ENCODE data around the gene OSR1. TPM values are rescaled to one million over a fixed set of nuclear protein-coding genes. Genes with fewer than 3 reads are reported as not detected.
"Not testable (repeated sequence)": the region's sequence is repeated elsewhere in the genome, so short reads cannot be mapped to it uniquely, and the experiment has no call there.

The OSR1 gene
- total RNA-seq (2014; rRNA removed; shearing (Covaris generic)), result not detected in 2 replicates
- polyA plus RNA-seq (2015; cell fraction: cytosol; rRNA removed), result not detected in 2 replicates
- polyA plus RNA-seq (2015; cell fraction: nucleus; rRNA removed), result 0.36 TPM in 1 of 2 replicates, not detected in the other

DNA sequence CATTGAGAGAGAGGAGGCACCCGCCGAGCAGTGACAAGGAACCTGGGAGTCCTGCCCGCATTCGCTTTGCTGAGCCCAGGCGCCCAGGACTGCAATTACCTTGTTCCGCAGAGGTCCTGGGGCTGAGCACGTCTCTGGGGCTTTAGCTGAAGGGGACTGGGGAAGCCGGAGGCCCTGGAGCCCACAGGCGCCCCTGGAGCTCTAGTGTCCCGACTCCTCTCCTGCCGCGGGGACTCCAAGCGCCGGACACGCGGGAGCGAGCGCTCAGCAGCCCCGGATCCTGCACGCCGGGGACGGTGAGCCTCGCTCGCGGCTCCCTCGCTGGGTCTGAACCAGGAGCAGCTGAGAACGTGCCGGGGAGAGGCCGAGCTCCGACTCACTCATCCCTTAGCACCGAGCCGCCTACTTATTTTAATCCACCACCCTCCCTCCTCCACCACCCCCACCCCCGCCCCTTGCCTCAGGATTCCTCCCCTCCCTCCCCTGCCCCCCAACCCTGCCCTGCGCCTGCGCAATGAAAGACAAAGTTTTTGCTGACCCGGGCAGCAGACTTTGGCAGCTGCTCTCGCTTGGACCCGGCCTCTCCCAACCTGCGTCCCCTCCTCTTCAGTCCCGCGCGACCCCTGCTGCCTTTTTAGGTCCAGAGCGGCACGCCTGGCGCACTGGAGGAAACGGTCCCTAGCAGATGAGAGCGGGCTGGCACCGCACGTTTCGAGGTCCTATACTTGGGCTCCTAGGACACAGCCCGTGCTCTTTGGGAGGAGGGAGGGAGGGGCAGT, at the start of gene OSR1:
Gene OSR1 (minus strand): TSS at position 382 of the 779 bp plus-strand sequence. CDS start 4,818 bp downstream, outside the sequence.
- DNase-seq (ENCODE audit: low read depth), result no peak

DNA sequence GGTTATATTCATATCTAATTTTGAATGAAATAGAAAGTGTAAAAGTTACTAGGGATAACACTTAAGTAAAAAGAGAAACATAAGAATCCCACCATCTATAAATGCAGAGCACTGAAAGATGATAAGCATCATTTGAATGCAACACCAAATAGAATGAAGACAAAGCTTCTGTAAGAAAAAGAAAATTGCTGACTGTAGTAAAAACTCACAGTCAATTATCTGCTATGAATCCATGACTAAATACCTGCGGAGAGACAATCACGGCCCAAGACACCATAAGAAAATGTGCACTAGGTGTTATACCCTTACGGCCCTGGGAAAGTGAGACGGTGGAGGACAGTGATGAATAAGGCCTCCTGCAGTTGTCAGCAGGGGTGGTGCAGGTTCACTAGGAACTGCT, 45.4 kb upstream of the OSR1 start:
- DNase-seq (ENCODE audit: low read depth), result no peak

DNA sequence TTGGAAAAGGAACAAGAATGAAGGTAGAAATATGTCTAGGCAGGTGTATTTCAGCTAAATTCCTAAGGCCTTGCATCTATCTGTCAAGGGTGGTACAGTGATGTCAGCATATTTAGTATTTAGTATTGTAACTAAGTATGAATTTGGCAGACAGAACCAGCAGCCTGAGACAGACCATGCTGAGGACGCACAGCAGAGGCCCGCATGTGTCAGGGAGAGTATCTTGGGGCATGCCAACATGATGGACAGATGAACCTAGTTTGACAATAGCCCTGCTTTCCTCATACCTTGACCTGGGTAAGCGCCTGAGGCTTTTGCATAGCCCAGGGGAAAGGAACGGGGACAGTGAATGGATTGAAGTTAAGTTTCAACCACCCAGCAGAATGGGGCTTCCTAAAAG, 33.8 kb upstream of the OSR1 start:
- DNase-seq (ENCODE audit: low read depth), result no peak

DNA sequence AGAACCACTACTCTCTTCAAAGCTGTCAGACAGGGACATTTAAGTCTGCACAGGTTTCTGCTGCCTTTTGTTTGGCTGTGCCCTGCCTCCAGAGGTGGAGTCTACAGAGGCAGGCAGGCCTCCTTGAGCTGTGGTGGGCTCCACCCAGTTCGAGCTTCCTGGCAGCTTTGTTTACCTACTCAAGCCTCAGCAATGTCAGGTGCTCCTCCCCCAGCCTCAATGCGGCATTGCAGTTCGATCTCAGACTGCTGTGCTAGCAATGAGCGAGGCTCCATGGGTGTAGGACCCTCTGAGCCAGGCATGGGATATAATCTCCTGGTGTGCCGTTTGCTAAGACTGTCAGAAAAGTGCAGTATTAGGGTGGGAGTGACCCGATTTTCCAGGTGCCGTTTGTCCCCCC, 31.0 kb upstream of the OSR1 start:
- DNase-seq (ENCODE audit: low read depth), result not testable (repeated sequence)

DNA sequence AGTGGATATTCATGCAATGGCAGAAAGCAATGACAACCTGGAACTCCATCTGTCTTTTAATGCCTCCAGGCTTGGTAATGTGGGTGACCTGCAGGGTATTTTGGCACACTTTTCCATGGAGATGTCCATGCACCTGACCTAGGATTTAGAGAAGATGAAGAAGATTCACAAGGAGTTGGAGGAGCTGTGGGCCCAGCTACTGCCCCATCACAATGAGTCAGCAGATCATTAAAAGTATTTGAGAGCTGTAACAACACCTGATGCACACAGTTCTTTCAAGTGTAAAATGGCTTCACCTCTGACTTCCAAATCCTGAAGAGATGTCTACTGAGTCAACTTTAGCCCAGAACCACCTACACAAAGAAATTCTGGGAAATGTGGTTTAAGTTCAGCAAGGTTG, 22.1 kb upstream of the OSR1 start:
- DNase-seq (ENCODE audit: low read depth), result no peak

DNA sequence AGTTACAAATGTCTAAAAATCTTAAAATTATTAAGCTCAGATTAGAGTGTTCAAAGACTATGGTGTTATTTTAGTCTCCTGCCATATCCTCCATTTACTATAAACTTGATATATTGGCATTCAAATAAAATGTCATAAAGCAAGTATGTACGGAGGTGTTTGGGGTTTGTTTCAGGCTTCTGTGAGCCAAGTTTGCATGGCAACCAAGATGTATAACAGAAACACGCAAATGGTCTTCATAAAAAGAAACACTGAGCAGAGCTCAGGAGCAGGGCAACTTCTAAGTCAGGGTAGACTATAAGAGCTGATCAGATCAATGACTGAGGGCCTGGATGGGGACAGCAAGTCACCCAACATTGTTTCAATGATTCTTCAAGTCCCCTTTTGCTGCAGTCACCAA, 20.5 kb upstream of the OSR1 start:
- DNase-seq (ENCODE audit: low read depth), result no peak

DNA sequence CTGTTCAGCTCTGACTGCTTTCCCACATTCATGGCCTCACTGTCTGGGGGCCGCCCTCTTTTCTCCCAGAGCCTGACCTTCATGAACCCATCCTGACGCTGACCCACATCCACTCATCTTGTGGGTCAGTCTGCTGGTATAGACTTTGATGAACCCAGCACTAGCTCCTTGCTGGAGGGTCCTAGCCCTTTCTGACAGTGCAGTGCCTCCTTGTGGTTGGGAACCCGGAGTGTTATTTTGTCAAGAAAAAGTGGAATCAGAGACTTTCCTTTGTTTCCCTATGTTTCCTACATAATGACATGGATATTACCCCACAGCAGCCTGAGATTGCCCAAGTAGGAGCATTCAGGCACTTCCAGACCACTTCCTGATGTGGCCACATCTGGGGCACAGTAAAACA, 19.3 kb upstream of the OSR1 start:
- no peak for DNase-seq (ENCODE audit: low read depth)

DNA sequence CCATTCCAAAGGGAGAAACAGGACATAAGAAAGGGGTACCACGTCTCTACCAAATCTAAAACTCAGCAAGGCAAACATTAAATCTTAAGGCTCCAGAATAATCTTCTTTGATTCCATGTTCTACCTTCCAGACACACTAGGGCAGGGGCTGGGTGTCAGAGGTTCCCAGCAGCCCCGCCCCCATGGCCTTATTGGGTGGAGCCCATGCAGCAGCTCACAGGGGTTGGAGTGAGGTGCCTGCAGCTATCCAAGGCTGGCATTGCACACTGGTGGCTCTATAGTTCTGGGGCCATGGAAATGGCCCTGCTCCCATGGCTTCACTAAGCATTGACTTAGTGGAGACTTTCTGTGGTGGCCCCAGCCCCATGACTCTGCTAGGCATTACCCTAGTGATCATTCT, 14.9 kb upstream of the OSR1 start:
- DNase-seq (ENCODE audit: low read depth), result no peak

DNA sequence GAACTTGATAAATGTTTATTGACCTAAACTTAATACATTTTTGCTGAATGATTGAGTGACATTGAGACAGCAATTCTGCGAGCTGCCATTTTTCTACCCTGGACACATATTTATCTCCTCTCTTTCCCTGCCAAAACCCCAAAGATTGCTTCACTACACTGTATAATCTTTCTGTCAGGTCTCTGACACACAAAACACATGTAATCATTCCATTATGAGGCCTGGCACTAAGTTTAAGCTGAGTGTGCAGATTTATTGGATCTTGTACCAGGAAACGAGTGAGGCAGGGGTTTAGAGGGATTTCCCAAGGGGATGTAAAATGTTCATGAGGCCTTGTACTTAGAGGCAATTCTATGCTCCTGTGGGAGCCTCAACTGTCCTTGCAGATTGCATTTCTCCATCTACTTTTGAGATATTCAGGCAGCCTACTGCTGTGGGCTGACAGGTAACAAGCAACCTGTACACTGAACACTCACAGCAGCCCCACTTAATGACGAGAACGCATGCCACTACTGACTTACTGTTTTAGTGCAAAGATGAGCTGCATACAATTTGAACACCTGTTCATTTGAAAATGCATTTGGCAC, 13.7 kb upstream of the OSR1 start:
- no peak for DNase-seq (ENCODE audit: low read depth)

DNA sequence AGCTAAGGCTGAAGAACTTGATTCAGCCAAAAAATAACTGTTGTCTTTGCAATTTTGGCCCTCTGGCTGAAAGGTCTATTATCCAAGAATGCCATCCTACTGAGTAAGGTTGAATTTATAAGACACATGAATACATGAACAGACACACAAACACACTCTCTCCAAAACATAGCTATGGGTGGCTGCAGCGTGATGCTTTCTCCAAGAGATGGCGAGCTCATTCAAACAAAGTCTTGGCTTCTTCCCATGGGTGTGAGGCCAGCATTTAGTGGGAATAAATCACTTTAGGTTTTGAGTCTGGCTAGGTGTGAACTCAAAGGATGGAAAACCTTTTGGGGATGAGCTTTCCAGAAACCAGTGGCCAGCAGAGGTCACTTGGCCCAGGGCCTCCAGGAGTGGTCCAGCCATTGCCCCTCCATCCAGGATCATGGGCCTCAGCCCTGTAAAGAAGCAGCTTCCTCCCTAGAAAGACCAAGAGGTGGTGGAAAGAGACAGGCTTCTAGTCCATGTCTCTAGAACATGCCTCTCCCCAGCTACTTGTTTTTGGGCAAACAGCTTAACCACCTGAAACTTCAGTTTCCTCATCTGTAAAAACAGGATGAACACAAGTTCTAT, 11.0 kb upstream of the OSR1 start:
- peak; percentile 44 for DNase-seq (ENCODE audit: low read depth)

DNA sequence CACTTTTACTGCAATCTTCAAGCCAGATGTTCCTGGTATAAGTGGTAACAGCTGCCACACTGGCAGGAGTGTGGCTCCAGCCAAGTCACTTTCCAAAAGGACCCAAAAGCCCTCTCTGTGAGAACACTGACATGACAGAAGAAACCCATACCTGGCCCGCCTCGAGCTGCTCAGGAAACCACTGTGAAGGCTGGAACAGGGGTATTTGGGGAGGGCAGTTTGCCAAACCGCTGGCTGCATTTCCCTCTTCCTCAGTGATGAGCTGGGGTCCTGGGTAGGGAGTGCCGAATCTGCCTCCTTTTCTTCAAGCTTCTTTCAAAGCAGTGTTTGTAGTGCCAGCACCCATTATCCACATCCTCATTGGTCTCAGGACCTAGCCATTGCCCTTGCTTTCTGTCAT, 10.3 kb upstream of the OSR1 start:
- DNase-seq (ENCODE audit: low read depth), result no peak

DNA sequence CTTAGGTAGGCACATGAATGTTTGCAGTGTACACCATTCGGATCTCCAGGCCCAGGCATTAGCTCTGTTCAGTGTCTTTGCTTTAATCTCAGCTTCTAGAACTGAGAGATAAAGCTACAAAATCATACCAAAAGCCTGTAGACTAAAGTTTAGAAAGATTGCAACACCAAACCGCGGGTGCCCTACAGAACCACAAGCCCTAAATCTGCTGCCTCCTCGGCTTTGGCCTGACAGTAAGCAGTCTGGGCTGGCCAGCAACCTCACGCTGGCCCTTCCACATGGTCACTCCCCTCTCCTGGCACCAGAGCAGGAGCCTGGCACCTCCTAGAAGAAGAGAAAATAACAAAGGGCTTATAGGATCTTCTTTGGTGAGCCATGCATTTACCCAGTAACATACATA, 8.9 kb upstream of the OSR1 start:
- DNase-seq (ENCODE audit: low read depth), result no peak

DNA sequence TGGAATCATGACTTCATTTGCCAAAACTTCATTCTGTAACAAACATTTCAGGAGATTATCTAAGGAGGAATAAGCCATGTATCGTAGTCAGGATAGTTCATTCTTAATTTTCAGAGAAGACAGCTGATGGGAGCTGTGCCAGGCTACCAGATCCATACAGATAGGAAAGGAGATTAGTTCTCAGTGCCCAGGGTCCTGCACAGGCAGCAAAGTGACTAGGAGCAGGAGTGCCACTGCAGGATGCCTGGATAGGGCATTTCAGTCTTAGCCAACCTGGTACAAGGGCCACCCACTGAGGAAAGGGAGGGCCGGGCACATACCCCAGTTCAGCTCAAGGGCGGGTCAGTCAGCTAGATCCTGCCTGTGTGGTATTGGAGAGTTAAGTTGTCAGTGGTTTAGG, 6.7 kb upstream of the OSR1 start:
- no peak for DNase-seq (ENCODE audit: low read depth)

DNA sequence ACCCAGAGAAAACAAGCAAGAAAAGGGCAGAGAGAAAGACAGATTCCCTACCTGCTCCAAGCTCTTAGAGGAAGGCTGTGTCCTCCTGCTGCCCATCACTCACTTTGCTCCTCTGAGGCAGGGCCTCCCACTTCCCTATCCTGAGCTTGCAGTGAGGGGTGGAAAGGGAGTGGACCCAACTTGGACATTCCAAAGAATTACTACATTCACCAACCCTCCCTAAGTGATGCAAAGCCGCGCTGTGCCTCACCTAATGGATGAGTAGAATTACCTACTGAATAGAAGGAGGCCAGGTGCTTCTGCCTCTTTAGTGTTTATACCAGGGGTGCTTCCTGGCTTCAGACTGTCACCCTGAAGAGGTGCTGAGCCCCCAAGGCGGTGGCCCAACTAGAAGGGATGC, 5.6 kb upstream of the OSR1 start:
- no peak for DNase-seq (ENCODE audit: low read depth)

DNA sequence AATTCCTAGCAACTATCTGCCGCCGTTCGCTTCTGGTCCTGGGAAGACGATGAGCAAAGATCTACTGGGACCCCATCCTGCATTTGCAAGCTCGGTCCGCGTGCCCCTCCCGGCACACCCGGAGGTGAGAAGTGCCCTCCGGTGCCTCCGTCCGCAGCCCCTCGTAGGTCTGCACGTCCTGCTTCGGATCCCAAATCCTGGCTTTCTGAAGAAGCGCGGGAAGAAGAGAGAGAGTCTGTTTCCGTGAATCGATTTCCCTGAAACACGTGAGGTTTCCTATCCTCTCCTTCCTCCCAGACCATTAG, 5.0 kb upstream of the OSR1 start:
- no peak for DNase-seq (ENCODE audit: low read depth)

DNA sequence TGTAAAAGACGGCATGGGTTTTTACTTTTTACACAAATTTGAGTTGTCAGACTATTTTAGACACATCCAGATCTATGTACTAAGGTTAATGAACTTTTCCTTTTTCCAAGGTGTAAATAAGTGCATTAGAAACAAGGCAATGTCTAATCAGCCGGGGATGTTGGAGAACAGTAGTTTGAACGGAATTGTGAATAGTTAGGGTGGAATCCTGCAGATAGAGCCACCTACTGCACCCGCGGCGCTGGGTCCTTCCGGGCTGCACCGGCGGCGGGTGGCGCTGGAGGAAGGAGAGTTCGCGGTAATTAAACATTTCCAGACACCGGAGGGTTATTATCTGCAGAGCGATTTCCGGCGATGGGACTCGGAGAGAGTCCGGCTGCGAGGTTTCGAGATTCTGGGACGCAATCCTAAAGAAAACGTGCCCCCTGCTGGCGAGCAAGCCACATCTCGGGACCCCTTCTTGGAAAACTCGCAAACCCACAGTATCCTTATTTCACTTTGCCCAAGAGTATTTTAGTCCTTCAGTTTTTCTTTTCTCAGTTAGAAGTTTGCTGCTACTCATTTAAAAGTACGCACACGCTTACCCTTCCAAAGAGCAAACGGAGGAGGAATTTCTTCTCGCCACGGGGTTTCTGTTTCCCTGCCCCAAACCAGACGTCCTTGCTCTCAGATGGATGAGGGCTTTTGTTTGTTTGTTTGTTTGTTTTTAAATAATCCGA, 4.5 kb upstream of the OSR1 start:
- DNase-seq (ENCODE audit: low read depth), result peak; percentile 84

DNA sequence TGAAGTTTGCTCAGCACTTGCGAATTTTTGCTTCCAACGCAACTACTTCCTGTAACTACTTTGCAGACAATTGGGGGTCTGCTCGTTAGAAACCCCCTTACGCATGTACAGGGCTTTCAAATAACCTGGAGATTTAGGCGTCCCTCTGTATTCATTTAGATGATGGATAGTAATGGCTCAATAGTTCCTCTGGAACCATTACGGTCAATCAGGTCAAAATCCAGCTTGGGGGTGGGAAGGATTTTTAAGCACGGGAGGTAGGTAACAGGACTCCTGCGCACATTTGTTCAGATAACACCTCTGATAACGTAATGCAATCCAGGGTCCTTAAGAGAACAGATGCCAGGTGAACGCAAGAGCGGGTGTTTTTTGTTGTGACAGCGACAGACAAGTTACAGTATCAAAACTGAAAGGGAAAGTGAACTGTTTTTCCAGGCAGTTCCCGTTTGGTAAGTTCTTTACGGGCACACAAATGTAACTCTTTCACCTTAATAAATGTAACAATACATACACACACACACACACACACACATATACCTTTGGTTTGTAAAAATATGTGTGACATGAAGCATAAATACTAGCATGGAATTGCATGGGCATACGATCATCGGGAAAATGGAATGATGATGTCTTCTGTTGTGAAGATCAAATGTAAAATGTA, 3.8 kb upstream of the OSR1 start:
- DNase-seq (ENCODE audit: low read depth), result no peak

DNA sequence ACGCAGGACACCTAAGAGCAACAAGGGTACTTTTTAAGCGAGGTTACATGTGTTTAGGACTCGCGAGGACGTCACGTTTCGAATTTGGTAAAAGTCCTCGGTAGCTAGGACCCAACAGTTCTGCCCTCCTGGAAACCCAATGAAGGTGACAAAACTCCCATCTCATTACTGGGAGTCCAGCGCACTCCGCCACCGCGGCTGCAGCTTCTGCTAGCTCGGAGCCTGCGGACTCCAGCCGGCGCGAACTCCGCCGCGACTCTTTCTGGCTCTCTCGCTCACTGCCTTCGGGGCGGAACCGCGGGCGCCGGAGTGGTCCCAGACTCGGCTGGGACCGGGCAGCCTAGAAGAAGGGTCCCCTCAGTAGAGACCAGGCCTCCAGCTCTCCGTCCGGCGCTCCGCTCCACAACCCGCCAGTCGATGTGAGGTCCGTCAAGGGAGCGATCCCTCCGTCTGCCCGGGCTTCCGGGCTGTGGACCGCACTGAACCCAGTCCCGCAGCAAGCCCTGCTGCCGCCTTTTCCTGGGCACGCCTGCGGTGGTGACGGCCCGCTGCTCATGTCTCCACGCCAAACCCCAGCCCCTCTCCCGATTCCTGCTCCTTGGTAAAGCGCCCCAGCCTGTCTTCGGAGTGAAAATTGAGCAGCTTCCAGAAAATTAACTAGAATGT, 3.0 kb upstream of the OSR1 start:
- no peak for DNase-seq (ENCODE audit: low read depth)

DNA sequence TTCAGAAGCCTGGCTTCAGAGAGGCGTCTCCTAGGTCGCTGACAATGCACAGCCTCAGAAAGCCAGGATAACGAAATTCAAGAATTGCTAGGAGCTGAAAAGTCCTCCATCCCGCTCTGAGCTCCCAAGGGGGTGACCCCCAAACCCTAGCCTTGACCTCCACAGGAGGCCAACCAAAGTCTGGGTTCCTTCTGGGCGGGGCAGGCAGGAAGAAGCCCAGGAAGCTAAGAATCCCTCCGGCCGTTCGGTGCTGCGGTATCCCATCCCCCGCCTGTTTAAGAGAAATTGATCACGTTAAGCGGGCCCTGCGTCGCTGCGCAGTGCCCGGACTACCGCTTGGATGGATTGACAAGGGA, 2.5 kb upstream of the OSR1 start:
- DNase-seq (ENCODE audit: low read depth), result no peak

DNA sequence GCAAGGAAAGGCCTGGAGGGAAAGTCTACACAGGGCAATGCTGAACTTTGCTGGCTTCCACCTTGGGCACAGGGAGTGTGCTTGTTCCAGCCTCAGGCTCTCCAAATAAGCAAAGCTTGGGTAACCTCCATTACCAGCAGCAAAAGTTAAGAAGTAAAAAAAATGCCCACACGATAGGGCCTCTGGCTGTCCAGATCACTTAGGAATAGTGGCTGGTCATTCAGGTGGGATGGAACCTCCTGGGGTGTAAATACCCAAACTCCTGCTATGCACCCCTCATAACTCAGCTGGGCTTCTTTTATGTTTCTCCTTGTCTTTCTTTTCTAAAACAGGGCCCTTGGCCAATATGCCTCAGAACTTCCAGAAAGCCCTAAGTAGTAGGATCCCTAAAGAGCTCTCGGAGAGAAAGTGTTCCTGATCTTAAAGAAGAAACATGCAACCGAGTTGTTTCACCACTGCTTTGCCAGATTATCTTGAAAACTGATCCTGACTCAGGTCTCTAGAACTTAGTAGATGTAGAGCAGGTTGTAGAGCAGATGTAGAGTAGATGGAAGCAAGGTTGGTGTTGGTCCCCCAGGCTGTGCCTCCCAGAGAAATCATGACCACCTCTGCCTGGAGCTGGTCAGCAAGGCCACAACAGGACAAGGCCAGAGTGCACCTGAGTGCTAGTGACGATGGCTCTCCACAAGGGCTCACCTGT, 2.0 kb upstream of the OSR1 start:
- no peak for DNase-seq (ENCODE audit: low read depth)

DNA sequence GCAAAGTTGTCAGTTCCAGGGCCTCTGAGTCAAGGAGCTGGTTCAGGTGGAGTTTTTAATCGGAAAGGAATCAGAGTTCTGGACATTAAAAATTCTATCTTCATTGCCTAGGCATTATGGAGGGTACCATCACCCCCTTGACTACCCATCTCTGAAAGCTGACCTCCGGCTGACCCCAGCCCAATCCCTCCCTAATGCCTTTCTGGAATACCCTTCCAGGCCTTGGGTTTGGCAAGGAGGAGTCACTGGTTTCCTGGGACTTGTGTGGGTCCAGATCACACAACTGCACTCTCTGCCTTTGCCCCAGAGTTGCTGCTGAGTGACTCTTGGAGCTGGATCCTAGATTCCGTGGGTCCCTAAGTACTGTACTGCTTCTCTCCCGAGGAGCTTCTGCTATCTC, 1.0 kb upstream of the OSR1 start:
- DNase-seq (ENCODE audit: low read depth), result no peak
